Measurements from ENCODE around the gene TRMT6. TPM values are rescaled to one million over a fixed set of nuclear protein-coding genes. Genes with fewer than 3 reads are reported as not detected.

TRMT6 gene
- polyA plus RNA-seq, 2 of the 4 experiments (the other 2 are of a cell fraction): 37.4 to 43.1 TPM

- TF ChIP-seq ZSCAN20 (CRISPR knock-in tag; IDR thresholded peaks at IDR 0.05) (no peak), ELK1 (IDR thresholded peaks at IDR 0.05; ENCODE audit: low read depth, low read length) (no peak), PBX3 (IDR thresholded peaks at IDR 0.05) (no peak), HEYL (CRISPR knock-in tag; IDR thresholded peaks at IDR 0.05) (no peak), SMC3 (IDR thresholded peaks at IDR 0.05) (no peak), RARB (CRISPR knock-in tag; IDR thresholded peaks at IDR 0.05) (no peak), ZFP36 (IDR thresholded peaks at IDR 0.05; ENCODE audit: borderline replicate concordance, partially characterized antibody) (no peak)
- Histone ChIP-seq H3K4me2 (no peak overlapping the region), H3K9me3 (no peaks in the 10 kb centered on the region), H3K27ac (no peak overlapping the region), H3K4me3 (no peak overlapping the region), H3K4me1 (peaks cover 3% of the 10 kb centered on the region; the same call in 2 of the 3 replicates)
- no peak for DNase-seq (ENCODE audit: low read depth in 1 of 2, low spot score in 1 of 2)
- no peak for FAIRE-seq
- 93% methylated on average over 9 of the region's 9 CpGs for WGBS (ENCODE audit: missing lambda C conversion rate)
- CTCF ChIA-PET: interaction anchor here (1.9 to 3.5 kb wide), 2 partner anchors 443 to 470 kb away, joined by 5 to 22 read pairs; no protein-coding TSS in a partner anchor
- ATAC-seq: no peak
- POLR2A ChIA-PET: no interaction called here
Observed at GRCh38 chr20:5999783-6000182, 49.5 kb upstream of the TRMT6 start.

- H3K9me3 ChIP-seq: no peaks in the 10 kb centered on the region
- ATAC-seq (peak; percentile 59 to 76; a peak in 5 of 6 replicates), FAIRE-seq (peak; percentile 85), DNase-seq (ENCODE audit: low read depth in 1 of 2, low spot score in 1 of 2) (peak in 1 of 2 experiments; percentile 35)
- H3K4me1 ChIP-seq: peaks cover 6% of the 10 kb centered on the region
- TF ChIP-seq TP53 (CRISPR knock-in tag; IDR thresholded peaks at IDR 0.05): no peak
- no peak for TF ChIP-seq MAZ (IDR thresholded peaks at IDR 0.05; ENCODE audit: borderline replicate concordance, low read depth, low read length)
- TF ChIP-seq EHF (CRISPR knock-in tag; IDR thresholded peaks at IDR 0.05): no peak
- TF ChIP-seq EP300 (IDR thresholded peaks at IDR 0.05): no peak
- no peak for TF ChIP-seq FOXS1 (CRISPR knock-in tag; IDR thresholded peaks at IDR 0.05)
- no peak for TF ChIP-seq MYC (IDR thresholded peaks at IDR 0.05; ENCODE audit: borderline replicate concordance, low read length)
- no peak for TF ChIP-seq FOSL2 (IDR thresholded peaks at IDR 0.05)
- no peak for TF ChIP-seq FOSL2 (CRISPR knock-in tag; IDR thresholded peaks at IDR 0.05)
- no peak for TF ChIP-seq MAX (IDR thresholded peaks at IDR 0.05)
- TF ChIP-seq KDM5A (IDR thresholded peaks at IDR 0.05): no peak
- TF ChIP-seq EHMT2 (IDR thresholded peaks at IDR 0.05; ENCODE audit: low read depth): no peak
- TF ChIP-seq CTCF (IDR thresholded peaks at IDR 0.05): no peak
- TF ChIP-seq PHF8 (IDR thresholded peaks at IDR 0.05; ENCODE audit: borderline replicate concordance, low read depth): no peak
- no peak for TF ChIP-seq RCOR1 (IDR thresholded peaks at IDR 0.05; ENCODE audit: low read depth, low read length)
- TF ChIP-seq SMC3 (IDR thresholded peaks at IDR 0.05): no peak
- TF ChIP-seq JUNB (IDR thresholded peaks at IDR 0.05): no peak
- no peak overlapping the region for H3K4me2 ChIP-seq
- H3K27ac ChIP-seq: no peak overlapping the region
- H3K4me3 ChIP-seq: no peak overlapping the region
- WGBS (ENCODE audit: missing lambda C conversion rate): 93% methylated on average over 1 of the region's 1 CpG
- ChIA-PET POLR2A (no interaction called here), CTCF (interaction anchor here (0.6 to 3.8 kb wide), 8 partner anchors 8 to 1524 kb away, joined by 3 to 17 read pairs (median 4); no protein-coding TSS in a partner anchor)
Observed at GRCh38 chr20:5996765-5997164, 46.4 kb upstream of the TRMT6 start.

Measured in A549 (cell line).